Stimulated activated CD8-positive, alpha-beta memory T cell treated with anti-CD3 and anti-CD28 coated beads, Interleukin-15, amount 100 ng/mL, for 24 hours (primary cell): Measurements from ENCODE around the gene KRTAP10-4.
"Not testable (repeated sequence)": the region's sequence is repeated elsewhere in the genome, so short reads cannot be mapped to it uniquely, and the experiment has no call there.

Source experiments
- DNase-seq: peaks from one replicate; pipeline ENCODE4 v3.0.0-alpha.2; 2020; ENCODE audit warnings: low read depth

The KRTAP10-4 gene

GRCh38 chr21:44579056-44579832, 5.7 kb downstream of the KRTAP10-4 start:
- DNase-seq, result no peak

- DNase-seq, result no peak
Observed at GRCh38 chr21:44579833-44580144, 6.3 kb downstream of the KRTAP10-4 start.

- DNase-seq, result not testable (repeated sequence)
Observed at GRCh38 chr21:44580231-44580821, 6.8 kb downstream of the KRTAP10-4 start, which contains the start of gene KRTAP10-5. KRTAP10-5 (minus strand) TSS chr21:44580604; CDS start chr21:44580578, 26 bp downstream.

- DNase-seq, result no peak
Observed at GRCh38 chr21:44581158-44581557, 7.6 kb downstream of the KRTAP10-4 start.

- DNase-seq, result no peak
Observed at GRCh38 chr21:44582055-44582454, 8.5 kb downstream of the KRTAP10-4 start.

GRCh38 chr21:44583089-44583799, 9.7 kb downstream of the KRTAP10-4 start:
- DNase-seq, result no peak

GRCh38 chr21:44583800-44584147, 10.2 kb downstream of the KRTAP10-4 start:
- no peak for DNase-seq

- DNase-seq, result no peak
Observed at GRCh38 chr21:44585892-44586291, 12.4 kb downstream of the KRTAP10-4 start.

- DNase-seq, result no peak
Observed at GRCh38 chr21:44589094-44589493, 15.6 kb downstream of the KRTAP10-4 start.

- no peak for DNase-seq
Observed at GRCh38 chr21:44589586-44590305, 16.2 kb downstream of the KRTAP10-4 start.

- DNase-seq, result no peak
Observed at GRCh38 chr21:44590311-44590721, 16.8 kb downstream of the KRTAP10-4 start.

GRCh38 chr21:44590897-44591800, 17.6 kb downstream of the KRTAP10-4 start:
- not testable (repeated sequence) for DNase-seq

- DNase-seq, result not testable (repeated sequence)
Observed at GRCh38 chr21:44591801-44592130, 18.2 kb downstream of the KRTAP10-4 start.

GRCh38 chr21:44592446-44593311, 19.1 kb downstream of the KRTAP10-4 start, which contains the start of gene KRTAP10-6:
KRTAP10-6 (minus strand) TSS chr21:44592505; CDS start chr21:44592484, 21 bp downstream.
- DNase-seq, result no peak

GRCh38 chr21:44593598-44594405, 20.3 kb downstream of the KRTAP10-4 start:
- DNase-seq, result no peak

- DNase-seq, result no peak
Observed at GRCh38 chr21:44594406-44594916, 20.9 kb downstream of the KRTAP10-4 start.

GRCh38 chr21:44595524-44595923, 22.0 kb downstream of the KRTAP10-4 start:
- no peak for DNase-seq

GRCh38 chr21:44596068-44596725, 22.7 kb downstream of the KRTAP10-4 start:
- DNase-seq, result no peak

GRCh38 chr21:44598061-44598460, 24.5 kb downstream of the KRTAP10-4 start:
- no peak for DNase-seq
